GM10847 (cell line): ENCODE results near the gene MSH2.

Source experiments
- POLR2A ChIP-seq: IDR thresholded peaks from 2 replicates; pipeline ENCODE4 v1.6.1; 2011; ENCODE audit not compliant: insufficient read length; ENCODE audit errors: extremely low read depth

The MSH2 gene

GRCh38 chr2:47513981-47514520, 111.1 kb downstream of the MSH2 start:
- TF ChIP-seq POLR2A = no peak

GRCh38 chr2:47516360-47517104, 113.6 kb downstream of the MSH2 start:
- no peak for TF ChIP-seq POLR2A

GRCh38 chr2:47518497-47519146, 115.7 kb downstream of the MSH2 start:
- no peak for TF ChIP-seq POLR2A

GRCh38 chr2:47519147-47519537, 116.2 kb downstream of the MSH2 start:
- no peak for TF ChIP-seq POLR2A

- no peak for TF ChIP-seq POLR2A
Observed at GRCh38 chr2:47519604-47520301, 116.8 kb downstream of the MSH2 start.

GRCh38 chr2:47520302-47520630, 117.3 kb downstream of the MSH2 start:
- TF ChIP-seq POLR2A = no peak

- TF ChIP-seq POLR2A = peak; percentile 28
Observed at GRCh38 chr2:47520825-47521665, 118.1 kb downstream of the MSH2 start.

GRCh38 chr2:47521666-47522285, 118.8 kb downstream of the MSH2 start:
- no peak for TF ChIP-seq POLR2A

GRCh38 chr2:47525167-47525566, 122.2 kb downstream of the MSH2 start:
- TF ChIP-seq POLR2A = no peak

- no peak for TF ChIP-seq POLR2A
Observed at GRCh38 chr2:47528455-47528854, 125.5 kb downstream of the MSH2 start.

- TF ChIP-seq POLR2A = no peak
Observed at GRCh38 chr2:47528874-47529273, 125.9 kb downstream of the MSH2 start.

GRCh38 chr2:47530105-47530760, 127.3 kb downstream of the MSH2 start:
- no peak for TF ChIP-seq POLR2A

- no peak for TF ChIP-seq POLR2A
Observed at GRCh38 chr2:47531378-47532042, 128.6 kb downstream of the MSH2 start.
